IMR-90 (cell line): ENCODE data around the gene CYP4V2. TPM values are rescaled to one million over a fixed set of nuclear protein-coding genes. Genes with fewer than 3 reads are reported as not detected.

Source experiments
- ATAC-seq: fragments of 200-7000 bp; cut with Tn5 transposase; 2 replicates; pipeline ENCODE4 v1.9.1; 2020; ENCODE audit warnings: low read depth, mild to moderate bottlenecking, moderate library complexity
- BruUV-seq: library from RNA; stranded (reverse); fragments of 400-500 nt; replicated peaks from 2 replicates; lab custom pipeline; 2021; lab: Mats Ljungman, UMichigan
- CTCF ChIA-PET: fragments of 300-600 bp; formaldehyde crosslinking; extraction: SDS; loops from one replicate; lab custom pipeline; 2021; ENCODE audit warnings: antibody characterized with exemption; lab: Yijun Ruan, JAX
- POLR2A ChIA-PET: fragments of 300-600 bp; sonication (Branson Sonifier 250); formaldehyde crosslinking; loops from one replicate; lab custom pipeline; 2022; ENCODE audit warnings: antibody characterized with exemption; ENCODE audit not compliant: unreplicated experiment; lab: Charles Lee
- DNase-seq: peaks from one replicate; pipeline ENCODE4 v3.0.0; 2013
- H2AFZ ChIP-seq: replicated peaks from 2 replicates; pipeline ENCODE3; 2013; ENCODE audit warnings: low read length, mild to moderate bottlenecking; ENCODE audit not compliant: poor library complexity
- H2AK5ac ChIP-seq: 2 replicates; pipeline ENCODE4 v1.6.1; 2013; ENCODE audit warnings: low read depth, low read length, inconsistent platforms
- H2AK9ac ChIP-seq: replicated peaks from 2 replicates; pipeline ENCODE3; 2013; ENCODE audit warnings: mild to moderate bottlenecking, low read depth, low read length, moderate library complexity; ENCODE audit not compliant: poor library complexity
- H2BK120ac ChIP-seq: 2 replicates; pipeline ENCODE4 v1.6.1; 2013; ENCODE audit warnings: low read depth, low read length, inconsistent platforms
- H2BK15ac ChIP-seq: 3 replicates; pipeline ENCODE4 v1.6.1; 2013; ENCODE audit warnings: low read depth, low read length, inconsistent platforms
- H2BK20ac ChIP-seq: 2 replicates; pipeline ENCODE4 v1.6.1; 2013; ENCODE audit warnings: low read depth, mild to moderate bottlenecking, inconsistent platforms, low read length, moderate library complexity
- H2BK5ac ChIP-seq: 2 replicates; pipeline ENCODE4 v1.6.1; 2013; ENCODE audit warnings: mild to moderate bottlenecking, low read depth, low read length, inconsistent platforms; ENCODE audit not compliant: poor library complexity, severe bottlenecking
- H3K14ac ChIP-seq: replicated peaks from 2 replicates; pipeline ENCODE4 v1.6.1; 2013; ENCODE audit warnings: low read depth, low read length, inconsistent platforms
- H3K18ac ChIP-seq: 2 replicates; pipeline ENCODE4 v1.6.1; 2013; ENCODE audit warnings: low read depth, low read length, control low read depth
- H3K23ac ChIP-seq: 2 replicates; pipeline ENCODE4 v1.6.1; 2013; ENCODE audit warnings: low read depth, low read length, inconsistent platforms
- H3K27ac ChIP-seq: 2 replicates; pipeline ENCODE4 v1.5.1; 2013; ENCODE audit warnings: mild to moderate bottlenecking, control low read depth, low read length; ENCODE audit not compliant: insufficient read depth
- H3K27me3 ChIP-seq: 2 replicates; pipeline ENCODE4 v1.6.1; 2013; ENCODE audit warnings: low read length; ENCODE audit not compliant: control insufficient read depth, insufficient read depth
- H3K36me3 ChIP-seq: 2 replicates; pipeline ENCODE4 v1.6.1; 2013; ENCODE audit warnings: low read length, mixed read lengths; ENCODE audit not compliant: control insufficient read depth, insufficient read depth
- H3K4ac ChIP-seq: 2 replicates; pipeline ENCODE4 v1.6.1; 2013; ENCODE audit warnings: low read depth, low read length, inconsistent platforms
- H3K4me1 ChIP-seq: 2 replicates; pipeline ENCODE4 v1.6.1; 2013; ENCODE audit warnings: low read length, mixed read lengths; ENCODE audit not compliant: control insufficient read depth, insufficient read depth
- H3K4me2 ChIP-seq: 2 replicates; pipeline ENCODE4 v1.6.1; 2013; ENCODE audit warnings: low read depth, mild to moderate bottlenecking, control low read depth, low read length, moderate library complexity
- H3K4me3 ChIP-seq: 2 replicates; pipeline ENCODE4 v1.5.1; 2013; ENCODE audit warnings: low read depth, mild to moderate bottlenecking, control low read depth, low read length, moderate library complexity; ENCODE audit not compliant: insufficient read depth
- H3K56ac ChIP-seq: 2 replicates; pipeline ENCODE4 v1.6.1; 2013; ENCODE audit warnings: low read length, inconsistent platforms; ENCODE audit not compliant: insufficient read depth; ENCODE audit errors: extremely low read depth
- H3K79me1 ChIP-seq, 2 experiments: 2 replicates each; pipeline ENCODE4 v1.6.1; 2013; ENCODE audit warnings: low read length in 2 of 2, inconsistent platforms in 1 of 2, low read depth in 1 of 2
- H3K9ac ChIP-seq: 2 replicates; pipeline ENCODE4 v1.6.1; 2013; ENCODE audit warnings: low read depth, low read length, control low read depth
- H3K9me1 ChIP-seq: 2 replicates; pipeline ENCODE4 v1.6.1; 2013; ENCODE audit warnings: low read length, inconsistent platforms; ENCODE audit not compliant: insufficient read depth
- H3K9me3 ChIP-seq: 2 replicates; pipeline ENCODE4 v1.6.1; 2013; ENCODE audit warnings: low read length; ENCODE audit not compliant: control insufficient read depth, insufficient read depth
- H4K20me1 ChIP-seq: 2 replicates; pipeline ENCODE4 v1.6.1; 2013; ENCODE audit warnings: low read length, inconsistent platforms; ENCODE audit not compliant: insufficient read depth
- H4K5ac ChIP-seq: 2 replicates; pipeline ENCODE4 v1.6.1; 2013; ENCODE audit warnings: mild to moderate bottlenecking, low read depth, low read length, control low read depth
- H4K8ac ChIP-seq, 2 experiments: 2 replicates each; pipeline ENCODE4 v1.6.1; 2013; ENCODE audit warnings: low read depth in 2 of 2, low read length in 2 of 2, control low read depth in 1 of 2, inconsistent platforms in 1 of 2
- H4K91ac ChIP-seq: 2 replicates; pipeline ENCODE4 v1.6.1; 2013; ENCODE audit warnings: low read depth, low read length, inconsistent platforms; ENCODE audit not compliant: insufficient read depth
- CHD1 ChIP-seq: IDR thresholded peaks from 2 replicates; pipeline ENCODE4 v1.6.1; 2012; ENCODE audit warnings: low read depth, low read length, improper control_type of control experiment
- FOS ChIP-seq: fragments of 150-350 bp; IDR thresholded peaks from 2 replicates; pipeline ENCODE4 v1.6.1; 2016; ENCODE audit warnings: low read depth, low read length
- MAFK ChIP-seq: IDR thresholded peaks from 2 replicates; pipeline ENCODE4 v1.6.1; 2012; ENCODE audit warnings: low read depth, low read length, improper control_type of control experiment
- MAZ ChIP-seq: IDR thresholded peaks from 2 replicates; pipeline ENCODE4 v1.6.1; 2012; ENCODE audit warnings: low read depth, mild to moderate bottlenecking, low read length, improper control_type of control experiment, moderate library complexity, borderline replicate concordance
- MXI1 ChIP-seq: IDR thresholded peaks from 2 replicates; pipeline ENCODE4 v1.6.1; 2012; ENCODE audit warnings: low read depth, mild to moderate bottlenecking, low read length, moderate library complexity, borderline replicate concordance
- POLR2A ChIP-seq: IDR thresholded peaks from 2 replicates; pipeline ENCODE4 v1.6.1; 2012; ENCODE audit warnings: mild to moderate bottlenecking, low read depth, low read length
- RAD21 ChIP-seq: IDR thresholded peaks from 2 replicates; pipeline ENCODE4 v1.6.1; 2012; ENCODE audit warnings: low read length, improper control_type of control experiment
- SMC3 ChIP-seq: fragments of 150-350 bp; IDR thresholded peaks from 2 replicates; pipeline ENCODE4 v1.6.1; 2016; ENCODE audit warnings: low read depth, mild to moderate bottlenecking, antibody characterized with exemption, low read length, moderate library complexity
- WGBS, 2 experiments: methylation state at CpG; one replicate each; pipeline versions ENCODE4 v1.1.5 to v1.1.7; 2013; ENCODE audit warnings: missing lambda C conversion rate in 2 of 2; ENCODE audit not compliant: insufficient read length in 1 of 2; ENCODE audit errors: extremely low coverage in 2 of 2; 5-methylcytosine and 5-hydroxymethylcytosine counted together
- dilution Hi-C: fragments of 300-500 bp; cut with HindIII; formaldehyde crosslinking; loops from one replicate; pipeline ENCODE4 v1.14.3; 2018; ENCODE audit warnings: low sequenced_read_pairs; ENCODE audit not compliant: unreplicated experiment
- in situ Hi-C: fragments of 300-500 bp; cut with MboI; formaldehyde crosslinking; loops from 3 replicates; pipeline ENCODE4 v1.14.3; 2019; ENCODE audit warnings: low sequenced_read_pairs, inconsistent platforms, mixed read lengths
- intact Hi-C: fragments of 100-400 bp; cut with micrococcal nuclease; formaldehyde crosslinking; loops from 2 replicates; pipeline ENCODE4 v1.10.0; 2022
- polyA plus RNA-seq, 3 experiments: library from polyadenylated mRNA; depleted of rRNA; stranded (reverse); fragments of >200 nt; gene quantifications; 2 replicates each; pipeline ENCODE4 v1.2.3, GENCODE V29; 2012; ENCODE audit warnings: low replicate concordance in 1 of 3
- total RNA-seq: library from RNA; depleted of rRNA; stranded (reverse); fragments of >200 nt; gene quantifications from 2 replicates; pipeline ENCODE4 v1.2.3, GENCODE V29; 2012
- TF ChIP-seq, protein P1 (sequence below): conservative IDR thresholded peaks from 2 replicates; pipeline ENCODE4 v1.5.1; 2012; ENCODE audit warnings: mild to moderate bottlenecking, low read depth, low read length, improper control_type of control experiment
- TF ChIP-seq, protein P2 (sequence below): fragments of 150-350 bp; IDR thresholded peaks from 2 replicates; pipeline ENCODE4 v1.6.1; 2017; ENCODE audit warnings: mild to moderate bottlenecking, antibody characterized with exemption, low read length, low read depth

Gene CYP4V2
- total and polyA plus RNA-seq, 2 of the 4 experiments (the other 2 are of a cell fraction), result 3.9 to 4.1 TPM

- H4K20me1 ChIP-seq, result no peaks in the 10 kb centered on the region
- no TSS peak for BruUV-seq
- no peak overlapping the region for H2BK20ac ChIP-seq
- no peak overlapping the region for H3K27ac ChIP-seq
- no peaks in the 10 kb centered on the region; the same call in 1 of the 2 replicates for H3K4me1 ChIP-seq
- peaks cover 4% of the 10 kb centered on the region; the same call in 1 of the 2 replicates for H3K9me1 ChIP-seq
- in situ Hi-C loops, result no loop called here
- no peak overlapping the region for H3K23ac ChIP-seq
- H2BK5ac ChIP-seq, result no peak overlapping the region
- intact Hi-C loops, result no loop called here
- WGBS, 2 experiments, result 65% methylated on average over 8 of the region's 9 CpGs; no CpG with 5 or more reads in 1 of the 2 experiments
- H3K79me1 ChIP-seq, result no peaks in the 10 kb centered on the region
- H3K4ac ChIP-seq, result no peak overlapping the region
- ChIA-PET CTCF (interaction anchor here (1.1 to 1.5 kb wide), 2 partner anchors 10 to 12 kb away, joined by 3 to 5 read pairs; no protein-coding TSS in a partner anchor), POLR2A (no interaction called here)
- H3K14ac ChIP-seq, result no peak overlapping the region
- H3K36me3 ChIP-seq, result peaks cover 3% of the 10 kb centered on the region; the same call in 1 of the 2 replicates
- dilution Hi-C loops, result no loop called here
- TF ChIP-seq, protein P1, sequence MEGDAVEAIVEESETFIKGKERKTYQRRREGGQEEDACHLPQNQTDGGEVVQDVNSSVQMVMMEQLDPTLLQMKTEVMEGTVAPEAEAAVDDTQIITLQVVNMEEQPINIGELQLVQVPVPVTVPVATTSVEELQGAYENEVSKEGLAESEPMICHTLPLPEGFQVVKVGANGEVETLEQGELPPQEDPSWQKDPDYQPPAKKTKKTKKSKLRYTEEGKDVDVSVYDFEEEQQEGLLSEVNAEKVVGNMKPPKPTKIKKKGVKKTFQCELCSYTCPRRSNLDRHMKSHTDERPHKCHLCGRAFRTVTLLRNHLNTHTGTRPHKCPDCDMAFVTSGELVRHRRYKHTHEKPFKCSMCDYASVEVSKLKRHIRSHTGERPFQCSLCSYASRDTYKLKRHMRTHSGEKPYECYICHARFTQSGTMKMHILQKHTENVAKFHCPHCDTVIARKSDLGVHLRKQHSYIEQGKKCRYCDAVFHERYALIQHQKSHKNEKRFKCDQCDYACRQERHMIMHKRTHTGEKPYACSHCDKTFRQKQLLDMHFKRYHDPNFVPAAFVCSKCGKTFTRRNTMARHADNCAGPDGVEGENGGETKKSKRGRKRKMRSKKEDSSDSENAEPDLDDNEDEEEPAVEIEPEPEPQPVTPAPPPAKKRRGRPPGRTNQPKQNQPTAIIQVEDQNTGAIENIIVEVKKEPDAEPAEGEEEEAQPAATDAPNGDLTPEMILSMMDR, result peak; percentile 58
- TF ChIP-seq POLR2A, result no peak
- TF ChIP-seq, protein P2, sequence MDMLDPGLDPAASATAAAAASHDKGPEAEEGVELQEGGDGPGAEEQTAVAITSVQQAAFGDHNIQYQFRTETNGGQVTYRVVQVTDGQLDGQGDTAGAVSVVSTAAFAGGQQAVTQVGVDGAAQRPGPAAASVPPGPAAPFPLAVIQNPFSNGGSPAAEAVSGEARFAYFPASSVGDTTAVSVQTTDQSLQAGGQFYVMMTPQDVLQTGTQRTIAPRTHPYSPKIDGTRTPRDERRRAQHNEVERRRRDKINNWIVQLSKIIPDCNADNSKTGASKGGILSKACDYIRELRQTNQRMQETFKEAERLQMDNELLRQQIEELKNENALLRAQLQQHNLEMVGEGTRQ, result peak; percentile 43; the same call in 1 of the 2 replicates
- TF ChIP-seq SMC3, result peak; percentile 24; the same call in 1 of the 2 replicates
- no peak for TF ChIP-seq FOS
- no peak for TF ChIP-seq MAFK
- TF ChIP-seq CHD1, result no peak
- no peak for TF ChIP-seq MXI1
- peak; percentile 32; the same call in 1 of the 2 replicates for TF ChIP-seq RAD21
- no peak for TF ChIP-seq MAZ
- no peak overlapping the region for H3K4me3 ChIP-seq
- no peaks in the 10 kb centered on the region for H3K9me3 ChIP-seq
- H3K27me3 ChIP-seq, result no peaks in the 10 kb centered on the region
- no peak overlapping the region for H4K8ac ChIP-seq
- H3K56ac ChIP-seq, result no peak overlapping the region
- no peak overlapping the region for H2BK15ac ChIP-seq
- H2AFZ ChIP-seq, result no peak overlapping the region
- no peak overlapping the region for H3K4me2 ChIP-seq
- H4K91ac ChIP-seq, result no peak overlapping the region
- no peak overlapping the region for H2BK120ac ChIP-seq
- no peak overlapping the region for H2AK9ac ChIP-seq
- no peak overlapping the region for H3K18ac ChIP-seq
- no peak overlapping the region for H3K9ac ChIP-seq
- no peak overlapping the region for H2AK5ac ChIP-seq
- no peak overlapping the region for H4K5ac ChIP-seq
- DNase-seq (peak; percentile 40), ATAC-seq (peak; percentile 69)
Observed at GRCh38 chr4:186201535-186202230, 10.3 kb downstream of the CYP4V2 start.
